ENCODE data around the gene PHIP. TPM values are rescaled to one million over a fixed set of nuclear protein-coding genes. Genes with fewer than 3 reads are reported as not detected.

Gene PHIP
- total RNA-seq, 1 experiment from 2014 or later = 26.5 TPM

GRCh38 chr6:79066330-79066729 is 11.7 kb downstream of the PHIP start:
- POLR2A ChIA-PET = interaction anchor here (0.7 to 8.5 kb wide), 5 partner anchors 8 to 445 kb away, joined by 3 to 79 read pairs (median 4); partner anchors contain the start of gene PHIP
- H3K9me3 Mint-ChIP-seq (ENCODE audit: unreplicated experiment) = no peaks in the 10 kb centered on the region
- H3K27ac Mint-ChIP-seq (ENCODE audit: low read depth, unreplicated experiment) = peak overlapping the region; percentile 36
- CTCF ChIA-PET = interaction anchor here (0.6 to 1.0 kb wide), 2 partner anchors 10 to 171 kb away, joined by 3 read pairs; no protein-coding TSS in a partner anchor
- no TSS peak for BruUV-seq (replicated peaks)
- no peak for DNase-seq (ENCODE audit: unreplicated experiment)
- no peak overlapping the region for H3K4me3 Mint-ChIP-seq (ENCODE audit: unreplicated experiment)
- H3K4me1 Mint-ChIP-seq (ENCODE audit: insufficient read depth, unreplicated experiment) = peaks cover 6% of the 10 kb centered on the region
- no peaks in the 10 kb centered on the region for H3K27me3 Mint-ChIP-seq (ENCODE audit: insufficient read depth, unreplicated experiment)
- TF ChIP-seq CTCF (IDR thresholded peaks at IDR 0.05; ENCODE audit: unreplicated experiment) = no peak
- H3K36me3 Mint-ChIP-seq (ENCODE audit: insufficient read depth, unreplicated experiment) = peaks cover 22% of the 10 kb centered on the region
- intact Hi-C loops (cut with micrococcal nuclease) = no loop called here

GRCh38 chr6:79065232-79065631 is 12.8 kb downstream of the PHIP start:
- Mint-ChIP-seq H3K27ac (ENCODE audit: low read depth, unreplicated experiment) (no peak overlapping the region), H3K36me3 (ENCODE audit: insufficient read depth, unreplicated experiment) (peaks cover 18% of the 10 kb centered on the region), H3K27me3 (ENCODE audit: insufficient read depth, unreplicated experiment) (no peaks in the 10 kb centered on the region), H3K4me1 (ENCODE audit: insufficient read depth, unreplicated experiment) (no peaks in the 10 kb centered on the region), H3K4me3 (ENCODE audit: unreplicated experiment) (no peak overlapping the region), H3K9me3 (ENCODE audit: unreplicated experiment) (no peaks in the 10 kb centered on the region)
- ChIA-PET CTCF (interaction anchor here (1.8 kb wide), 1 partner anchor 16 kb away, joined by 4 read pairs; no protein-coding TSS in a partner anchor), POLR2A (interaction anchor here (1.6 to 8.5 kb wide), 3 partner anchors 9 to 19 kb away, joined by 4 to 79 read pairs (median 5); partner anchors contain the start of gene PHIP)
- no TSS peak for BruUV-seq (replicated peaks)
- intact Hi-C loops (cut with micrococcal nuclease) = no loop called here
- TF ChIP-seq CTCF (IDR thresholded peaks at IDR 0.05; ENCODE audit: unreplicated experiment) = no peak
- DNase-seq (ENCODE audit: unreplicated experiment) = no peak

GRCh38 chr6:79064635-79065034 is 13.4 kb downstream of the PHIP start:
- intact Hi-C loops (cut with micrococcal nuclease) = no loop called here
- no peak for TF ChIP-seq CTCF (IDR thresholded peaks at IDR 0.05; ENCODE audit: unreplicated experiment)
- no peaks in the 10 kb centered on the region for H3K9me3 Mint-ChIP-seq (ENCODE audit: unreplicated experiment)
- H3K4me3 Mint-ChIP-seq (ENCODE audit: unreplicated experiment) = no peak overlapping the region
- ChIA-PET POLR2A (interaction anchor here (1.1 to 8.5 kb wide), 4 partner anchors 9 to 18 kb away, joined by 3 to 79 read pairs (median 4); partner anchors contain the start of gene PHIP), CTCF (interaction anchor here (1.8 kb wide), 1 partner anchor 16 kb away, joined by 4 read pairs; no protein-coding TSS in a partner anchor)
- H3K27ac Mint-ChIP-seq (ENCODE audit: low read depth, unreplicated experiment) = no peak overlapping the region
- no peak for DNase-seq (ENCODE audit: unreplicated experiment)
- no peaks in the 10 kb centered on the region for H3K27me3 Mint-ChIP-seq (ENCODE audit: insufficient read depth, unreplicated experiment)
- BruUV-seq (replicated peaks) = no TSS peak
- no peaks in the 10 kb centered on the region for H3K4me1 Mint-ChIP-seq (ENCODE audit: insufficient read depth, unreplicated experiment)
- H3K36me3 Mint-ChIP-seq (ENCODE audit: insufficient read depth, unreplicated experiment) = peaks cover 24% of the 10 kb centered on the region

GRCh38 chr6:79062708-79063107 is 15.3 kb downstream of the PHIP start:
- Mint-ChIP-seq H3K4me3 (ENCODE audit: unreplicated experiment) (no peak overlapping the region), H3K27ac (ENCODE audit: low read depth, unreplicated experiment) (no peak overlapping the region), H3K27me3 (ENCODE audit: insufficient read depth, unreplicated experiment) (no peaks in the 10 kb centered on the region), H3K36me3 (ENCODE audit: insufficient read depth, unreplicated experiment) (peaks cover 31% of the 10 kb centered on the region), H3K9me3 (ENCODE audit: unreplicated experiment) (no peaks in the 10 kb centered on the region), H3K4me1 (ENCODE audit: insufficient read depth, unreplicated experiment) (no peaks in the 10 kb centered on the region)
- intact Hi-C loops (cut with micrococcal nuclease) = no loop called here
- DNase-seq (ENCODE audit: unreplicated experiment) = no peak
- no TSS peak for BruUV-seq (replicated peaks)
- ChIA-PET CTCF (no interaction called here), POLR2A (interaction anchor here (0.6 to 8.5 kb wide), 4 partner anchors 9 to 843 kb away, joined by 3 to 79 read pairs (median 5); partner anchors contain the start of gene PHIP)
- no peak for TF ChIP-seq CTCF (IDR thresholded peaks at IDR 0.05; ENCODE audit: unreplicated experiment)

Data from MCF 10A (cell line).